Aortic smooth muscle cell (primary cell): ENCODE measurements around the gene TRH. TPM values are rescaled to one million over a fixed set of nuclear protein-coding genes. Genes with fewer than 3 reads are reported as not detected.

Experiments used
- total RNA-seq: library from RNA; depleted of rRNA; stranded (reverse); fragments of >200 nt; gene quantifications from 2 replicates; pipeline ENCODE4 v1.2.3, GENCODE V29; 2014

The TRH gene, protein sequence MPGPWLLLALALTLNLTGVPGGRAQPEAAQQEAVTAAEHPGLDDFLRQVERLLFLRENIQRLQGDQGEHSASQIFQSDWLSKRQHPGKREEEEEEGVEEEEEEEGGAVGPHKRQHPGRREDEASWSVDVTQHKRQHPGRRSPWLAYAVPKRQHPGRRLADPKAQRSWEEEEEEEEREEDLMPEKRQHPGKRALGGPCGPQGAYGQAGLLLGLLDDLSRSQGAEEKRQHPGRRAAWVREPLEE
- total RNA-seq, result not detected in 2 replicates

DNA sequence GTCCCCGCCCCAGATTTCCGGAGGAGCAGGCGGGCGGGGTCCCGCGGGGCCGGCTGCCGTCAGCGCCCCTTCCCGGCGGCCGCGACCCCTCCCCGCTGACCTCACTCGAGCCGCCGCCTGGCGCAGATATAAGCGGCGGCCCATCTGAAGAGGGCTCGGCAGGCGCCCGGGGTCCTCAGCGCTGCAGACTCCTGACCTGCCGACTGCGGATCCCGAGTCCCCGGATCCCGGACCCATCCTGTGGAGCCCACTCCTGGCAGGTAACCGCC is at the start of gene TRH:
Gene TRH, plus strand, starts transcription at position 157 of the 269 bp plus-strand sequence. CDS start 1,097 bp downstream, outside the sequence.

Other genes starting within 250 kb of the TRH start
- gene TMCC1, start 81.0 kb upstream of the TRH start, total RNA-seq, result 12.8 and 14.8 TPM in 2 replicates
- gene ALG1L2, start 107.1 kb downstream of the TRH start, total RNA-seq, result not detected in 2 replicates